Osteocyte (in vitro differentiated cells): Measurements from ENCODE around the gene RFWD3. TPM values are rescaled to one million over a fixed set of nuclear protein-coding genes. Genes with fewer than 3 reads are reported as not detected.

Source experiments
- DNase-seq: peaks from one replicate; pipeline ENCODE4 v3.0.0; 2021; ENCODE audit warnings: mixed read lengths; ENCODE audit not compliant: unreplicated experiment; ENCODE audit errors: extremely low spot score
- H3K27ac Mint-ChIP-seq: one replicate; pipeline ENCODE4 v1.8.0; 2021; ENCODE audit warnings: mild to moderate bottlenecking, mixed read lengths; ENCODE audit not compliant: unreplicated experiment
- H3K27me3 Mint-ChIP-seq: one replicate; pipeline ENCODE4 v1.8.0; 2021; ENCODE audit warnings: mixed read lengths; ENCODE audit not compliant: unreplicated experiment
- H3K36me3 Mint-ChIP-seq: one replicate; pipeline ENCODE4 v1.8.0; 2021; ENCODE audit warnings: mixed read lengths; ENCODE audit not compliant: unreplicated experiment
- H3K4me1 Mint-ChIP-seq: one replicate; pipeline ENCODE4 v1.8.0; 2021; ENCODE audit warnings: mixed read lengths; ENCODE audit not compliant: unreplicated experiment
- H3K4me3 Mint-ChIP-seq: one replicate; pipeline ENCODE4 v1.8.0; 2021; ENCODE audit warnings: mild to moderate bottlenecking, moderate library complexity, mixed read lengths; ENCODE audit not compliant: unreplicated experiment
- H3K9me3 Mint-ChIP-seq: one replicate; pipeline ENCODE4 v1.8.0; 2021; ENCODE audit warnings: mixed read lengths; ENCODE audit not compliant: unreplicated experiment
- total RNA-seq: library from RNA; stranded (reverse); gene quantifications from 2 replicates; pipeline ENCODE4 v1.2.1, GENCODE V29; 2021
- TF ChIP-seq, protein P1 (sequence below): fragments of 200-600 bp; sonication (generic); IDR thresholded peaks from 2 replicates; pipeline ENCODE4 v1.5.0; 2021; ENCODE audit warnings: antibody characterized with exemption, mild to moderate bottlenecking, moderate library complexity

The RFWD3 gene
- total RNA-seq, 1 donor from 2014 or later: 30.7 TPM

DNA sequence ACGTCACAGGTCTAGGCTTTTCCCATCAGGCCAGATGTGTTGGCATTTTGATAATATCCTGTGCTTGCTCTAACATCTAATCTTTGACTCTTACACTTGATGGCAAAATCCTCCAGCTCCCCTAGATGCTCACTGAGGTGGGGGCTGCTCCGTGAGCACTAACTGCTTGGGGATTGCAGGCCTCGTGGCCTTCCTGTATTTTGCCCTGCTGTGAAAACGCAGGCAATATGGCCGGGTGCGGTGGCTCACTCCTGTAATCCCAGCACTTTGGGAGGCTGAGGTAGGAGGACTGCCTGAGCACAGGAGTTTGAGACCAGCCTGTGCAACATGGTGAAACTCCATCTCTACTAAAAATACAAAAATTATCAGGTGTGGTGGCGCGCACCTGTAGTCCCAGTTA, 43.7 kb upstream of the RFWD3 start:
- H3K27ac Mint-ChIP-seq: no peak overlapping the region
- no peaks in the 10 kb centered on the region for H3K9me3 Mint-ChIP-seq
- H3K27me3 Mint-ChIP-seq: peaks cover 9% of the 10 kb centered on the region
- H3K4me3 Mint-ChIP-seq: no peak overlapping the region
- H3K36me3 Mint-ChIP-seq: no peaks in the 10 kb centered on the region
- no peak for DNase-seq
- H3K4me1 Mint-ChIP-seq: no peaks in the 10 kb centered on the region
- TF ChIP-seq, protein P1, sequence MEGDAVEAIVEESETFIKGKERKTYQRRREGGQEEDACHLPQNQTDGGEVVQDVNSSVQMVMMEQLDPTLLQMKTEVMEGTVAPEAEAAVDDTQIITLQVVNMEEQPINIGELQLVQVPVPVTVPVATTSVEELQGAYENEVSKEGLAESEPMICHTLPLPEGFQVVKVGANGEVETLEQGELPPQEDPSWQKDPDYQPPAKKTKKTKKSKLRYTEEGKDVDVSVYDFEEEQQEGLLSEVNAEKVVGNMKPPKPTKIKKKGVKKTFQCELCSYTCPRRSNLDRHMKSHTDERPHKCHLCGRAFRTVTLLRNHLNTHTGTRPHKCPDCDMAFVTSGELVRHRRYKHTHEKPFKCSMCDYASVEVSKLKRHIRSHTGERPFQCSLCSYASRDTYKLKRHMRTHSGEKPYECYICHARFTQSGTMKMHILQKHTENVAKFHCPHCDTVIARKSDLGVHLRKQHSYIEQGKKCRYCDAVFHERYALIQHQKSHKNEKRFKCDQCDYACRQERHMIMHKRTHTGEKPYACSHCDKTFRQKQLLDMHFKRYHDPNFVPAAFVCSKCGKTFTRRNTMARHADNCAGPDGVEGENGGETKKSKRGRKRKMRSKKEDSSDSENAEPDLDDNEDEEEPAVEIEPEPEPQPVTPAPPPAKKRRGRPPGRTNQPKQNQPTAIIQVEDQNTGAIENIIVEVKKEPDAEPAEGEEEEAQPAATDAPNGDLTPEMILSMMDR: no peak

DNA sequence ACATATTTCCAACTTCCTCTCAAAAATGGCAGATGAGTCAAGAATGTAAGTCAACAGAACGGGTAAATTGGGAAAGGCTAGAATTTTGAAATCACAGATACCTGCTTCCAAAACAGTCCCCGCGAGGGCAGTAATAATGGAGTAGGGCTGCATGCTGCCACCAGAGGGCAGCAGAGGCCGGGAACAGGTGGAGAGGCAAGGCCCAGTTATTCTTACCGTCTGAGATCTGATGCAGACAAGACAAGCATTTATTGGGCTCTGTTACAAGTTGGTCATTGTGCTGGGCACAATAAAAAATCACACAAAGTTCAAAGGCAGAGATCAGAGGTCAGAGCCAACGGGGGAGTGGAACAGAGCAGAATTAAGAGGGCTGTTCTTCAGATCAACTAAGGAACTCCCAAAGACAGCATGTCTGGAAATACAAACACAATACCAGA, 42.8 kb upstream of the RFWD3 start:
- DNase-seq: peak; percentile 92

DNA sequence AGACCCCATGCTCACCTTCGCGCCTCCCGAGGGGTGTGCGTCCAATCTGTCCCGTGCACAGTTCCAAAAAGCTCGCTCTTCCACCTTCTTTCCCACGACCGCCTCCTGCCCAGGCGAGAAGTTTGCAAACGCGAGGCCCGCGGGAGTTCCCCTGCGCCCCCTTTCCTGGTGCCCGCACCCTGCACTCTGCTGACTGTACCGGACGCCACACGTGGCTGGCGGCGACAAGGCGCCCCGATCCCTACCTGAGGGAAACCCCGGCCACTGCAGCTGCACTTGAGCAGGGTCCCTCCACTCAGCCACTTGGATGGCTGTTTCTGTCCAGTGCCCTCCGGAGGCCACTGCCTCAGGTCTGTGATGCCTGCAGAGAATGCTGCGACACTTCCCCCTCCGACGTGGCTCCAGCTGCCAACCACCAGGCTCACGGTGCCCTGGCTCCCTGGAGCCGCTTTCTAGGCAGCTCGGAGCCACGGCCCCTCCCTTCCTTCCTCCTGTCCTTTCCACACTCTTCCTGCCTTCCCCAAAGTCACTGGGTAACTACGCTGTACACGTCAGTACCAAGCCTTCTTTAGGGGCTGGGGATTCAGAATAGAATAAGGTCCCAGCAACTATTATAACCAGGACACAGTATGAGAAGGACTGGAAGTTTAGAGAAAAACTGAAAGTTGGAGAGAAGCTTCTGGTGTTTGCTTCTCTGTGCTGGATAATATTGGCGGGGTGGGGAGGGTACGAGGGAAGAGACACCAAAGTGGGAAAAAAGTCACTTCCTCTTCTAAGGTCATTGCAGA, 34.0 kb upstream of the RFWD3 start, which contains the start of gene MLKL:
TSS of gene MLKL (minus strand) at position 425 of the 788 bp plus-strand sequence. CDS start 5,105 bp downstream, outside the sequence.
- H3K27ac Mint-ChIP-seq: peak within 1 kb of the TSS; percentile 60
- TF ChIP-seq, protein P1: no peak
- no peaks in the 10 kb centered on the region for H3K9me3 Mint-ChIP-seq
- H3K4me3 Mint-ChIP-seq: peak within 1 kb of the TSS; percentile 54
- no peaks in the 10 kb centered on the region for H3K27me3 Mint-ChIP-seq
- peaks cover 21% of the 10 kb centered on the region for H3K4me1 Mint-ChIP-seq
- DNase-seq: no peak
- H3K36me3 Mint-ChIP-seq: no peaks in the 10 kb centered on the region

More for the DNA sequence above, 42.8 kb upstream of the RFWD3 start:
- Mint-ChIP-seq H3K4me3 (no peak overlapping the region), H3K36me3 (no peaks in the 10 kb centered on the region), H3K27me3 (peaks cover 9% of the 10 kb centered on the region), H3K9me3 (no peaks in the 10 kb centered on the region), H3K4me1 (no peaks in the 10 kb centered on the region), H3K27ac (no peak overlapping the region)
- TF ChIP-seq, protein P1: peak; percentile 98

DNA sequence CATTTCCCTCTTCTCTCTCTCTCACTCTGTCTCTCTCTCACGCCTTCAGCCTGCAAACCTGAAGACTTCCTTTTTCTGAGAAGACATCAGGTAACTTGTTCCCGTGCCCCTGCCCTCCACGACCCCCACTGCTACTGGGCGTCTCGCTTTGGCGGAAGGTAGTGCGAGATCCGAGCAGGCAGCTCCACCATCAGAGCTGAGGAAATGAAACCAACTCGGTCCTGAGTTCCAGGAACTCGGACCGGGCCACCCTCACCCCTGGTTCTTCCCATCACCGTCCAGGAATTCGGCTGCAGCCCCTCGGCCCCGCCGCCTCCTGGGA, 33.4 kb upstream of the RFWD3 start:
- no peak overlapping the region for H3K27ac Mint-ChIP-seq
- H3K9me3 Mint-ChIP-seq: no peaks in the 10 kb centered on the region
- H3K4me1 Mint-ChIP-seq: peaks cover 21% of the 10 kb centered on the region
- H3K4me3 Mint-ChIP-seq: no peak overlapping the region
- TF ChIP-seq, protein P1: no peak
- no peak for DNase-seq
- no peaks in the 10 kb centered on the region for H3K36me3 Mint-ChIP-seq
- H3K27me3 Mint-ChIP-seq: no peaks in the 10 kb centered on the region

DNA sequence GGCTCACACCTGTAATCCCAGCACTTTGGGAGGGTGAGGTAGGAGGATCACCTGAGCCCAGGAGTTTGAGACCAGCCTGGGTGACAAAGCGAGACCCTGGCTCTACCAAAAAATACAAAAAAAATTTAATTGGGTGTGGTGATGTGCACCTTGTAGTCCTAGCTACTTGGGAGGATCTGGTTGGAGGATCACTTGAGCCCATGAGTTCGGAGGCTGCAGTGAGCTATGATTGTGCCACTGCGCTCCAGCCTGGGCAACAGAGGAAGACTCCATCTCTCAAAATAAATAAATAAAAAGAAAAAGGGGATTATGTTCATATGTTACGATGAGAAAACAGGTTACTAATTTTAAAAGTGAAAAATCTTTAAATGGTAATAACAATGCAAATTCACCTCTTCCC, 33.0 kb upstream of the RFWD3 start:
- Mint-ChIP-seq H3K36me3 (no peaks in the 10 kb centered on the region), H3K9me3 (no peaks in the 10 kb centered on the region), H3K4me3 (no peak overlapping the region), H3K27ac (no peak overlapping the region), H3K4me1 (peaks cover 21% of the 10 kb centered on the region), H3K27me3 (no peaks in the 10 kb centered on the region)
- DNase-seq: no peak
- TF ChIP-seq, protein P1: no peak
